Nephron (organoid): ENCODE data around the gene BIRC7.

ENCODE experiments used
- H3K27ac Mint-ChIP-seq, 3 experiments: 2 replicates each; pipeline ENCODE4 v1.8.0; 2020; ENCODE audit warnings: mixed read lengths in 3 of 3, mild to moderate bottlenecking in 2 of 3, moderate library complexity in 1 of 3
- H3K27me3 Mint-ChIP-seq: 2 replicates; pipeline ENCODE4 v1.8.0; 2021; ENCODE audit warnings: low read depth, mild to moderate bottlenecking, moderate library complexity, mixed read lengths
- H3K36me3 Mint-ChIP-seq: 2 replicates; pipeline ENCODE4 v1.8.0; 2020; ENCODE audit warnings: low read depth, mixed read lengths
- H3K4me1 Mint-ChIP-seq: 2 replicates; pipeline ENCODE4 v1.8.0; 2020; ENCODE audit warnings: mixed read lengths
- H3K4me3 Mint-ChIP-seq, 3 experiments: 2 replicates each; pipeline ENCODE4 v1.8.0; 2020; ENCODE audit warnings: mild to moderate bottlenecking in 3 of 3, mixed read lengths in 3 of 3, moderate library complexity in 2 of 3
- H3K9me3 Mint-ChIP-seq: 2 replicates; pipeline ENCODE4 v1.8.0; 2020; ENCODE audit warnings: mixed read lengths
- CTCF ChIP-seq, 3 experiments: fragments of 200-600 bp; sonication (generic); IDR thresholded peaks; one replicate each; pipeline ENCODE4 v1.5.0; 2021; ENCODE audit warnings: antibody characterized with exemption in 3 of 3; ENCODE audit not compliant: unreplicated experiment in 3 of 3

BIRC7 gene

GRCh38 chr20:63188641-63189321 is 46.9 kb upstream of the BIRC7 start:
- no peak overlapping the region for H3K27ac Mint-ChIP-seq
- H3K36me3 Mint-ChIP-seq: no peaks in the 10 kb centered on the region
- H3K4me1 Mint-ChIP-seq: no peaks in the 10 kb centered on the region

GRCh38 chr20:63189322-63189642 is 46.4 kb upstream of the BIRC7 start:
- peaks cover 21% of the 10 kb centered on the region for H3K27me3 Mint-ChIP-seq
- no peak overlapping the region for H3K4me3 Mint-ChIP-seq
- H3K9me3 Mint-ChIP-seq: no peaks in the 10 kb centered on the region
- H3K36me3 Mint-ChIP-seq: no peaks in the 10 kb centered on the region
- TF ChIP-seq CTCF (IDR thresholded peaks at IDR 0.05; ENCODE audit: unreplicated experiment in 3 of 3): no peak
- H3K27ac Mint-ChIP-seq: no peak overlapping the region
- no peaks in the 10 kb centered on the region for H3K4me1 Mint-ChIP-seq

More at GRCh38 chr20:63188641-63189321, 46.9 kb upstream of the BIRC7 start:
- H3K9me3 Mint-ChIP-seq: no peaks in the 10 kb centered on the region
- TF ChIP-seq CTCF (IDR thresholded peaks at IDR 0.05; ENCODE audit: unreplicated experiment in 3 of 3): no peak
- H3K27me3 Mint-ChIP-seq: peaks cover 26% of the 10 kb centered on the region
- H3K4me3 Mint-ChIP-seq: no peak overlapping the region

GRCh38 chr20:63189846-63190559 is 45.7 kb upstream of the BIRC7 start:
- Mint-ChIP-seq H3K27ac (no peak overlapping the region), H3K36me3 (peaks cover 7% of the 10 kb centered on the region), H3K4me1 (no peaks in the 10 kb centered on the region), H3K4me3 (no peak overlapping the region), H3K9me3 (no peaks in the 10 kb centered on the region), H3K27me3 (peaks cover 14% of the 10 kb centered on the region)
- no peak for TF ChIP-seq CTCF (IDR thresholded peaks at IDR 0.05; ENCODE audit: unreplicated experiment in 3 of 3)

- Mint-ChIP-seq H3K36me3 (peaks cover 15% of the 10 kb centered on the region), H3K9me3 (no peaks in the 10 kb centered on the region), H3K4me1 (no peaks in the 10 kb centered on the region), H3K27me3 (peaks cover 12% of the 10 kb centered on the region), H3K27ac (no peak overlapping the region), H3K4me3 (no peak overlapping the region)
- TF ChIP-seq CTCF (IDR thresholded peaks at IDR 0.05; ENCODE audit: unreplicated experiment in 3 of 3): no peak
Measured at GRCh38 chr20:63190828-63191227, 44.9 kb upstream of the BIRC7 start.

GRCh38 chr20:63191400-63191799 is 44.3 kb upstream of the BIRC7 start:
- H3K4me1 Mint-ChIP-seq: no peaks in the 10 kb centered on the region
- H3K36me3 Mint-ChIP-seq: peaks cover 20% of the 10 kb centered on the region
- peaks cover 10% of the 10 kb centered on the region for H3K27me3 Mint-ChIP-seq
- H3K9me3 Mint-ChIP-seq: no peaks in the 10 kb centered on the region
- TF ChIP-seq CTCF (IDR thresholded peaks at IDR 0.05; ENCODE audit: unreplicated experiment in 3 of 3): no peak
- H3K27ac Mint-ChIP-seq: no peak overlapping the region
- H3K4me3 Mint-ChIP-seq: no peak overlapping the region

GRCh38 chr20:63192721-63193120 is 43.0 kb upstream of the BIRC7 start:
- Mint-ChIP-seq H3K36me3 (peaks cover 33% of the 10 kb centered on the region), H3K4me1 (peaks cover 7% of the 10 kb centered on the region), H3K9me3 (no peaks in the 10 kb centered on the region), H3K4me3 (no peak overlapping the region), H3K27me3 (peaks cover 6% of the 10 kb centered on the region), H3K27ac (no peak overlapping the region)
- no peak for TF ChIP-seq CTCF (IDR thresholded peaks at IDR 0.05; ENCODE audit: unreplicated experiment in 3 of 3)
